ENCODE data around the gene RCAN2. TPM values are rescaled to one million over a fixed set of nuclear protein-coding genes. Genes with fewer than 3 reads are reported as not detected.

Gene RCAN2
- polyA plus RNA-seq, 1 donor from 2014 or later: 37.4 TPM

- Histone ChIP-seq H2AFZ (ENCODE audit: low read depth, low read length) (no peak overlapping the region), H3K9ac (ENCODE audit: low read length) (peak overlapping the region; percentile 58), H3K27me3 (ENCODE audit: insufficient read depth, low read depth, low read length) (no peaks in the 10 kb centered on the region), H3K9me2 (ENCODE audit: insufficient read depth, low read length) (no peaks in the 10 kb centered on the region), H3K4me3 (ENCODE audit: low read length) (peak overlapping the region; percentile 58), H3K79me2 (replicated peaks; ENCODE audit: insufficient read depth, low read length) (no peaks in the 10 kb centered on the region), H3K36me3 (ENCODE audit: insufficient read depth, low read length) (no peaks in the 10 kb centered on the region), H3K4me2 (ENCODE audit: low read length) (peak overlapping the region; percentile 54), H3F3A (ENCODE audit: insufficient read depth, low read length, poor library complexity, severe bottlenecking) (peaks cover 3% of the 10 kb centered on the region), H3K27ac (ENCODE audit: low read length) (peak overlapping the region; percentile 14), H4K20me1 (ENCODE audit: insufficient read depth) (no peaks in the 10 kb centered on the region), H3K9me3 (ENCODE audit: low read length) (no peaks in the 10 kb centered on the region)
- TF ChIP-seq RAD21 (conservative IDR thresholded peaks at IDR 0.05): no peak
- no peak for TF ChIP-seq SMC3 (conservative IDR thresholded peaks at IDR 0.05; ENCODE audit: poor library complexity)
- TF ChIP-seq EZH2 (IDR thresholded peaks at IDR 0.05; ENCODE audit: borderline replicate concordance, insufficient read depth, low read length, poor library complexity, severe bottlenecking): no peak
- TF ChIP-seq MXI1 (conservative IDR thresholded peaks at IDR 0.05; ENCODE audit: poor library complexity, severe bottlenecking): no peak
- TF ChIP-seq EP300 (conservative IDR thresholded peaks at IDR 0.05; ENCODE audit: poor library complexity, severe bottlenecking): no peak
- TF ChIP-seq REST (IDR thresholded peaks at IDR 0.05; ENCODE audit: borderline replicate concordance): no peak
- no peak for TF ChIP-seq TAF1 (IDR thresholded peaks at IDR 0.05; ENCODE audit: low read depth)
- TF ChIP-seq POLR2AphosphoS5 (IDR thresholded peaks at IDR 0.05): no peak
- TF ChIP-seq, protein P1, sequence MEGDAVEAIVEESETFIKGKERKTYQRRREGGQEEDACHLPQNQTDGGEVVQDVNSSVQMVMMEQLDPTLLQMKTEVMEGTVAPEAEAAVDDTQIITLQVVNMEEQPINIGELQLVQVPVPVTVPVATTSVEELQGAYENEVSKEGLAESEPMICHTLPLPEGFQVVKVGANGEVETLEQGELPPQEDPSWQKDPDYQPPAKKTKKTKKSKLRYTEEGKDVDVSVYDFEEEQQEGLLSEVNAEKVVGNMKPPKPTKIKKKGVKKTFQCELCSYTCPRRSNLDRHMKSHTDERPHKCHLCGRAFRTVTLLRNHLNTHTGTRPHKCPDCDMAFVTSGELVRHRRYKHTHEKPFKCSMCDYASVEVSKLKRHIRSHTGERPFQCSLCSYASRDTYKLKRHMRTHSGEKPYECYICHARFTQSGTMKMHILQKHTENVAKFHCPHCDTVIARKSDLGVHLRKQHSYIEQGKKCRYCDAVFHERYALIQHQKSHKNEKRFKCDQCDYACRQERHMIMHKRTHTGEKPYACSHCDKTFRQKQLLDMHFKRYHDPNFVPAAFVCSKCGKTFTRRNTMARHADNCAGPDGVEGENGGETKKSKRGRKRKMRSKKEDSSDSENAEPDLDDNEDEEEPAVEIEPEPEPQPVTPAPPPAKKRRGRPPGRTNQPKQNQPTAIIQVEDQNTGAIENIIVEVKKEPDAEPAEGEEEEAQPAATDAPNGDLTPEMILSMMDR (IDR thresholded peaks at IDR 0.05; ENCODE audit: poor library complexity, severe bottlenecking): no peak
Observed at GRCh38 chr6:46323312-46323965, 167.8 kb downstream of the RCAN2 start.

DNA sequence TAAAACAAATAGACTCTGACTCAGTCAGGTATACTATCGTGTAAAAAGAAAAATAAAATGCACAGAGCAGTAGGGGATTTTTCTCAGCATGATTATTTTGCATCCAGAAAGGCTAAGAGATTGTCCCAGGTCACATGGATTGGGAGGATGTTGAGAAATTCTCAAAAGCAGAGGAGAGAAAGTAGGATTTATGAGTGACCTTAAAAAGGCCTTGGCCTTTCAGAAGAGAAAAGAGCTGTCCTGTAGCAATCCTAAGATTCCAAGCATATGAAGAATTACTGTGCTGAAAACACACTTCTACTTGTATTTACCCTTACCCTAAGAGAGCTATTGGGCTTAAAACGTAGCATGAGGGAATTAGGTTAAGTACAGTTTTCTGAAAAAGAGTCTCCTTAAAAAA lies 170.7 kb downstream of the RCAN2 start:
- no peak overlapping the region for H3K4me3 ChIP-seq (ENCODE audit: low read length)
- H3K27me3 ChIP-seq (ENCODE audit: insufficient read depth, low read depth, low read length): no peaks in the 10 kb centered on the region
- H3K9me3 ChIP-seq (ENCODE audit: low read length): no peaks in the 10 kb centered on the region
- no peaks in the 10 kb centered on the region for H3K9me2 ChIP-seq (ENCODE audit: insufficient read depth, low read length)
- no peaks in the 10 kb centered on the region for H3K36me3 ChIP-seq (ENCODE audit: insufficient read depth, low read length)
- no peak overlapping the region for H3K4me2 ChIP-seq (ENCODE audit: low read length)
- peaks cover 3% of the 10 kb centered on the region for H3F3A ChIP-seq (ENCODE audit: insufficient read depth, low read length, poor library complexity, severe bottlenecking)
- no peaks in the 10 kb centered on the region for H3K79me2 ChIP-seq (replicated peaks; ENCODE audit: insufficient read depth, low read length)
- H2AFZ ChIP-seq (ENCODE audit: low read depth, low read length): no peak overlapping the region
- no peaks in the 10 kb centered on the region for H4K20me1 ChIP-seq (ENCODE audit: insufficient read depth)
- H3K9ac ChIP-seq (ENCODE audit: low read length): no peak overlapping the region
- no peak for TF ChIP-seq REST (IDR thresholded peaks at IDR 0.05; ENCODE audit: borderline replicate concordance)
- no peak for TF ChIP-seq EP300 (conservative IDR thresholded peaks at IDR 0.05; ENCODE audit: poor library complexity, severe bottlenecking)
- no peak for TF ChIP-seq EZH2 (IDR thresholded peaks at IDR 0.05; ENCODE audit: borderline replicate concordance, insufficient read depth, low read length, poor library complexity, severe bottlenecking)
- no peak for TF ChIP-seq RAD21 (conservative IDR thresholded peaks at IDR 0.05)
- TF ChIP-seq MXI1 (conservative IDR thresholded peaks at IDR 0.05; ENCODE audit: poor library complexity, severe bottlenecking): no peak
- TF ChIP-seq TAF1 (IDR thresholded peaks at IDR 0.05; ENCODE audit: low read depth): no peak
- TF ChIP-seq SMC3 (conservative IDR thresholded peaks at IDR 0.05; ENCODE audit: poor library complexity): no peak
- TF ChIP-seq POLR2AphosphoS5 (IDR thresholded peaks at IDR 0.05): no peak
- H3K27ac ChIP-seq (ENCODE audit: low read length): no peak overlapping the region
